Esophagus muscularis mucosa (tissue), 4 donors: ENCODE measurements around the gene SOCS7. TPM values are rescaled to one million over a fixed set of nuclear protein-coding genes. Genes with fewer than 3 reads are reported as not detected.

ENCODE experiments used
- DNase-seq: peaks from one replicate; pipeline ENCODE4 v3.0.0-alpha.2; 2017; ENCODE audit errors: extremely low spot score
- H3K27ac ChIP-seq, 4 donors: fragments of 200-600 bp; sonication (generic); replicated peaks in 1 of 4; 1 replicate in 3 of 4; 2 replicates in 1 of 4; pipeline ENCODE4 v1.5.1; 2016 to 2019; ENCODE audit warnings: mild to moderate bottlenecking in 1 of 4
- H3K27me3 ChIP-seq, 4 donors: fragments of 200-600 bp; sonication (generic); one replicate each; pipeline versions ENCODE4 v1.5.1 to v1.6.0; 2016 to 2019
- H3K36me3 ChIP-seq, 4 donors: fragments of 200-600 bp; sonication (generic); one replicate each; pipeline ENCODE4 v1.5.1; 2016 to 2019
- H3K4me1 ChIP-seq, 4 donors: fragments of 200-600 bp; sonication (generic); one replicate each; pipeline ENCODE4 v1.5.1; 2016 to 2019
- H3K4me3 ChIP-seq, 4 donors: fragments of 200-600 bp; sonication (generic); 1 replicate in 2 of 4; 2 replicates in 2 of 4; pipeline ENCODE4 v1.5.1; 2016 to 2019; ENCODE audit warnings: mild to moderate bottlenecking in 4 of 4, moderate library complexity in 1 of 4
- H3K9me3 ChIP-seq, 4 donors: fragments of 200-600 bp; sonication (generic); 1 replicate in 3 of 4; 2 replicates in 1 of 4; pipeline ENCODE4 v1.5.1; 2016 to 2019
- CTCF ChIP-seq, 3 experiments: fragments of 200-600 bp in 2 of 3; fragments of 450-650 bp in 1 of 3; sonication (generic) in 2 of 3; IDR thresholded peaks; one replicate each; pipeline ENCODE4 v1.5.1; 2017 to 2019; ENCODE audit warnings: antibody characterized with exemption in 3 of 3, mild to moderate bottlenecking in 2 of 3, moderate library complexity in 1 of 3
- EP300 ChIP-seq: sonication (generic); formaldehyde crosslinking; IDR thresholded peaks from one replicate; pipeline ENCODE4 v1.6.1; 2017; ENCODE audit warnings: antibody characterized with exemption
- POLR2A ChIP-seq: fragments of 450-650 bp; IDR thresholded peaks from one replicate; pipeline ENCODE4 v1.6.1; 2017; ENCODE audit warnings: antibody characterized with exemption, moderate library complexity, mild to moderate bottlenecking, low read depth
- POLR2AphosphoS5 ChIP-seq, 2 donors: sonication (generic); formaldehyde crosslinking; IDR thresholded peaks; one replicate each; pipeline ENCODE4 v1.6.1; 2017; ENCODE audit warnings: antibody characterized with exemption in 2 of 2
- WGBS: methylation state at CpG from one replicate; pipeline ENCODE4 v1.1.5; 2018; 5-methylcytosine and 5-hydroxymethylcytosine counted together
- intact Hi-C: fragments of 100-400 bp; cut with DNase I; formaldehyde crosslinking; loops from one replicate; pipeline ENCODE4 v1.15.1; 2023
- total RNA-seq, 4 donors: library from RNA; depleted of rRNA; stranded (reverse); fragments of >200 nt; gene quantifications; one replicate each; pipeline versions ENCODE4 v1.1.0 to v1.2.1, GENCODE V29; 2016

Gene SOCS7
- total RNA-seq, 4 donors from 2014 or later: 11.2 to 18.9 (median 13.5) TPM

DNA sequence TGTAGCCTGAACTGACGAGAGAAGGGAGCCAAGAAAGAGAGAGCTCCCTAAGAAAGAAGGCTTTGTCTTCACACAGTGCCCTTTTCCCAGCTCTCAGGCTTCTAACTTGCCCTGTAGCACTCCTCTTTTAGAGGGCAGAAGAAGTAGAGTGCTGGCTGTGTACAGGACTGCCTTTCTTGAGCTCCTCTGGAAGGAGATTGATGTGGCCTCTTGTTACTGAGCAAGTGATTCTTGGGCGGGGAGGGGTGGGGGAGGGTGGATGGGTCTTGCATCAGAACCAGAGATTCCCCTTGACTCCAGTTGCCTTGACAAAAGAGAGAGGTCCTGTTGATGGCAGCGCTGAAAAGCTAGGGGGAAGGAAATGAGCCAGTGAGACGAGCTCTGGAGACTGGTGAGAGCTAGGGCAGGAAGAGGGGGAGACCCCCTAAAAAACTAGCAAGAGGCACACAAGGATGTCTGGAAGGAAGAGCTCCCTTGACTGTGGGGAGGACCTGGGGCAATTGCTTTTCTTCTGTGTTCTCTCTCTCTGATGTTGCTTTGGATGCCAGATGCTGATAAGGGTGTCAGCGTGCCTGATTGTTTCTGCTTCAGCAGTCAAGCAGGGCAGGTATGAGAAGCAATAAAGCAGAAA is 26.3 kb upstream of the SOCS7 start:
- H3K4me3 ChIP-seq: no peak overlapping the region
- H3K36me3 ChIP-seq: peaks cover 5 to 36% (median 31%) of the 10 kb centered on the region in 4 donors
- 43% methylated on average over 5 of the region's 5 CpGs for WGBS
- peaks cover 0 to 24% (median 14%) of the 10 kb centered on the region in 4 donors for H3K4me1 ChIP-seq
- H3K9me3 ChIP-seq: no peaks in the 10 kb centered on the region
- peak overlapping the region in 3 of 4 donors; percentile 2 to 50 (median 27) for H3K27ac ChIP-seq
- DNase-seq: no peak
- no peak for TF ChIP-seq POLR2A
- TF ChIP-seq EP300: no peak
- no peak for TF ChIP-seq CTCF (IDR thresholded peaks at IDR 0.05)
- no peak for TF ChIP-seq POLR2AphosphoS5 (IDR thresholded peaks at IDR 0.05)
- intact Hi-C loops: no loop called here
- peaks cover 0 to 18% (median 5%) of the 10 kb centered on the region in 4 donors for H3K27me3 ChIP-seq

- Histone ChIP-seq H3K27ac (peak overlapping the region in 1 of 4 donors; percentile 26), H3K9me3 (no peaks in the 10 kb centered on the region), H3K27me3 (peaks cover 0 to 37% (median 8%) of the 10 kb centered on the region in 4 donors), H3K4me3 (no peak overlapping the region), H3K36me3 (peaks cover 0 to 18% (median 16%) of the 10 kb centered on the region in 4 donors), H3K4me1 (peaks cover 0 to 24% (median 14%) of the 10 kb centered on the region in 4 donors)
- intact Hi-C loops: no loop called here
- DNase-seq: no peak
- 81% methylated on average over 8 of the region's 8 CpGs for WGBS
- TF ChIP-seq POLR2A (no peak), CTCF (IDR thresholded peaks at IDR 0.05) (no peak), POLR2AphosphoS5 (IDR thresholded peaks at IDR 0.05) (no peak), EP300 (no peak)
Observed at GRCh38 chr17:38326996-38327792, 24.4 kb upstream of the SOCS7 start.

GRCh38 chr17:38327936-38328335 is 23.7 kb upstream of the SOCS7 start:
- peaks cover 0 to 24% (median 14%) of the 10 kb centered on the region in 4 donors for H3K4me1 ChIP-seq
- TF ChIP-seq EP300 (no peak), POLR2A (no peak), CTCF (IDR thresholded peaks at IDR 0.05) (no peak), POLR2AphosphoS5 (IDR thresholded peaks at IDR 0.05) (no peak)
- H3K27ac ChIP-seq: no peak overlapping the region
- intact Hi-C loops: no loop called here
- no peak overlapping the region for H3K4me3 ChIP-seq
- peaks cover 0 to 11% (median 9%) of the 10 kb centered on the region in 4 donors for H3K36me3 ChIP-seq
- WGBS: 45% methylated on average over 1 of the region's 1 CpG
- peaks cover 0 to 44% (median 8%) of the 10 kb centered on the region in 4 donors for H3K27me3 ChIP-seq
- no peak for DNase-seq
- no peaks in the 10 kb centered on the region for H3K9me3 ChIP-seq

GRCh38 chr17:38328620-38329019 is 23.0 kb upstream of the SOCS7 start:
- intact Hi-C loops: no loop called here
- H3K36me3 ChIP-seq: peaks cover 0 to 4% (median 2%) of the 10 kb centered on the region in 4 donors
- no peak overlapping the region for H3K4me3 ChIP-seq
- H3K27me3 ChIP-seq: peaks cover 0 to 51% (median 9%) of the 10 kb centered on the region in 4 donors
- H3K4me1 ChIP-seq: peaks cover 0 to 24% (median 14%) of the 10 kb centered on the region in 4 donors
- H3K27ac ChIP-seq: no peak overlapping the region
- TF ChIP-seq EP300: no peak
- no peak for TF ChIP-seq POLR2A
- no peak for TF ChIP-seq CTCF (IDR thresholded peaks at IDR 0.05)
- TF ChIP-seq POLR2AphosphoS5 (IDR thresholded peaks at IDR 0.05): no peak
- no peaks in the 10 kb centered on the region for H3K9me3 ChIP-seq
- DNase-seq: no peak
- 76% methylated on average over 7 of the region's 7 CpGs for WGBS
